NCI-H69 (cell line): ENCODE measurements around the gene KDM4C.

Experiments used
- DNase-seq: peaks from one replicate; lab custom pipeline; 2025; lab: John Stamatoyannopoulos, UW

KDM4C gene

DNA sequence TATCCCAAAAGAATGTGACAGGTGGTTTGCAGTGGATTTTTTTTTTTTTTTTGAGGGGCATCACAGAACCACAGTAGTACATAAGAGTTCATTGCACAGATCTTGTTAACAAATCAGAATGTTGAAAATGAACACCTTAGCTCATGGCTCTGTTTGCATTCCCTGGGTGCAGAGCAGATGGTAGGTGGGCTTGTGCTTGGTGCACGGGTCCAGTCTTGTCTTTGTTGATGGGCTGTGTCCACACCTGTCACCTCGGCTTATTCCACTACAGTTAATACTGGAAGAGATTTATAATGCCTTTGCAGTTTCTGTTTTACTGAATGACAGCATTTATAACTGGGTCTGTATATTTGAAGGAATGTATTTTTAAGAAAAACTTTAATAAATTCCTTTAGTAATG lies 146.6 kb downstream of the KDM4C start:
- peak; percentile 93 for DNase-seq

DNA sequence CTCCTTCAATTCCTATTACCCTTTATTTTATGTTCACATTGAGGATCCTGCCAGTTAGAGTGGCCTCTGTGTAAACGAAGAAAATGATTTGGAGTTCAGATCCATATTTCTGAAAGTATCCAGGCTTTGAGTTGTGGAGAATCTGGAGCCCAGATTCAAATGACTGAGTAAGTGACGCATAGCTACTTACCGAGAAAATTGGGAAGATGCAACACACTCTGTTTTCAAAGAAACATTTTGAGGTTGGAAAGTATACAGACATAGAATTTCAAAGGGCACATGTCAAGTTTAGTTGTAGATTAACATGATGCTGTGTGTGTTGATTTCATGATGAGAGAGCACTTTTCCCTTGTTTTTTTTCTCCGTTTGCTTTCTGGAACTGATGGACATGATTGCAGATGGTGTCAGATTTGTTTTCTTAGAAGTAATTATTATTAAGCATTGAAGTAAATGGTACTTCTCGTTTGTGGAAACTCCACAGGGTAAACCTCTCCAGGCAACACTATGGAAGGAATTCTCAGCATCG lies 148.1 kb downstream of the KDM4C start:
- peak; percentile 32 for DNase-seq

DNA sequence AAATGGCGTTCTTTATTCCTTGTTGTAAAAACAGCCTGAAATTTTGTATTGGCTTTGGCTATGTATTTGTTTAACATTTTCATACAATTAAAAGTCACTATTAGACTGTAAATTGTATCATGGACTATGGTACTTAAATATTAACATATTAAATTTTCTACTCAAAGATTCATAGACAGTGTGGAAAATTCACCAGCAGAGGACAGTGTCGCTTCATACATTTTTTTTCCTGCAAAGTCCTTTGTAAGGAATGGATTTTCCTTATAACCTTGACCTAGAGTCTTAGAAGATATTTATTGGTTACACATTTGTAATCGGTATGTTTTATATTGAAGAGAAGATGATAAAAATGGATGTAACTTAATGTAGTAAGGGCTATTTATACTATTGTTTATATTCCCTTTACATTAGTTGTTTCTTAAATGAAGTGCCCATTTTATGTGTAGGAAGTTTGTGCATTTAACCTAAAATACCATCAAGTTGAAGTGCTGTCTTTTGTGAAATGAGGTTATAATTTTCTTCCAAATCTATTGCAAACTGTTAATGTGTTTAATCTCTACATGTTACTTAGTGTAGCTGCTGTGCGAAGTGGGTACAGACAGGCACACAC lies 150.1 kb downstream of the KDM4C start:
- DNase-seq = peak; percentile 73

DNA sequence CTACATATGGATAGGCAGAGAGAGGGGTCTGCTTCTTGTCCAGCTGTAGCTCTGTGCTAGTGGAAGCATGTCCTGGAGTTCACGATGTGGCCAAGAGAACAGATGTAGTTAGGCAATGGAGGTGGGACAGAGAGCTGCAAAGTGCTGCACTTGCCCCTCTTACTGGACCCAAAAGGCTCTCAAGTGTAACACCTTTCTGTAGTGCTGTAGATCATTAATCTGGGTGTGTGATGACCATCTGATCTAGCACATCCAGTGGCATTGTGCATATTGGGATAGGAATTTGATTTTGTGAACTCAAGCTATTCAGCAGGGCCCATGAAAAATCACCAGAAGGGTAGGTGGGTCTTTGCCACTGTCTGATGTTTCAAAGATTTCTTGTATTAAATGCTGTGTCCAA lies 151.4 kb downstream of the KDM4C start:
- peak; percentile 27 for DNase-seq

DNA sequence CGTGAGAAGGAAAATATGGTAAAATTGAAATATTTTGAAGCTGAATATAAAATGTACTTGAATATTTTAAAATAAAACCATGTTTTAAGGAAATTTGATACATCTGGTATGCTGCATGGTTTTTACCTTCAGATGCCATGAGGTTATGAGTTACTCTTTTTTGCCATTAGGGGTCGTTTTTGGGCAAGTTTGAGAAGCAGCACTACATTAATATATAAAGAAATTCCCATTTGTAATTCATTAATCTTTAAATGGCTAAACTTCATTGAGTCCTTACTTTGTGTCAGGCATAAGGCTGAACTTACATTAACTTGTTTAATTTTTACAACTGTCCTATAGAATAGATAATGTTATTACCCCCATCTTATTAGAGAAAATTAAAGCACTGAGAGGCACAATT lies 152.3 kb downstream of the KDM4C start:
- peak; percentile 56 for DNase-seq

DNA sequence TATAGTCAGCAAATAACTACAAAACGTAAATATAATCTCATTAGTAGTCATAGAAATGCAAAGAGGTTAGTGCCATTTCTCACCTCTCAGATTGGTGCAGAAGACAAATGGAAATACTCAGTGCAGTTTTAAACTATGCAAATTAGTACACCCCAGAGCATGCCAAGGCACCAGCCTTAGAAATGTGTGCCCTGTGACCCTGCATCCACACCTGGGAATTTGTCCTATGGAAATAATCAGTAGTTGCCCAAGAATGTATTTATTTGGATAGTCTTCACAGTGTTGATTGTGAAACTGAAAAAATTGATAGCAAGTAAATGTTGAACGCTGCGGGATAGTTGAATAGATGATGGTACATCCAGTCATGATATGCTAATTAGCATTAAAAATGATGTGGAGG lies 152.7 kb downstream of the KDM4C start:
- no peak for DNase-seq

DNA sequence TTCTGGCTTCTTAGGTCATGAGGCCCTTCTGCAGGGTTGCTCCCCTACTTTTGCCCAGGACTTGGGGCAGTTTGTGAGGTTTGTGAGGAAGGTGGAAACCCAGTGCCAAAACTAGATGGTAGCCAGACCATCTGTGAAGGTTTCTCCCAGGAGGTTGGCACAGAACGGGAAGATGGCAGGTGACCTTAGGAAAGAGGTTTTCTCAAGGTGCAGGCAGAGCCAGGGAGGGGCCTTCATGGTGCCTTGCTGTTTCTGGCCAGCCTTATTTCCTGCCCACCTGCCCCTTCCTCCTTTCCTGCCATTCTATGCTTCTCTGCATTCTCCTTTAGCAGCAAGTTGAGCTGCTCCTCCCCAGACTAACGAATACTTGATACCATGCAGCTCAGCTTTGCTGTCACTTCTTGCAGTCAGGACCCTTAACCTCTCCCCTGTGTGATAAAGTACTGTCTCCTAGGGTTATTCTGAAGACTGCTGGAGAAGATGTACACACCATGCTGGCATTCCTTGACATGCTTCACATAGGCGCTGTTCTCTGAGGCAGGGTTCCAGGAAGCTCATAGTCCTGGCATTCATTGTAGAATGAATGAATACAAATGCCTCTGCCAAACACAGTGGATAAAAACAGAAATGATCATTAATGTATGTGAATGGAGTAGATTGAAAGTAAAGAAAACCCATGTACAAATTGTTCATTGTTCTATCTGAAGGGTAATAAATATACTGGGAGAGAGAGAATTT lies 154.3 kb downstream of the KDM4C start:
- DNase-seq = no peak

DNA sequence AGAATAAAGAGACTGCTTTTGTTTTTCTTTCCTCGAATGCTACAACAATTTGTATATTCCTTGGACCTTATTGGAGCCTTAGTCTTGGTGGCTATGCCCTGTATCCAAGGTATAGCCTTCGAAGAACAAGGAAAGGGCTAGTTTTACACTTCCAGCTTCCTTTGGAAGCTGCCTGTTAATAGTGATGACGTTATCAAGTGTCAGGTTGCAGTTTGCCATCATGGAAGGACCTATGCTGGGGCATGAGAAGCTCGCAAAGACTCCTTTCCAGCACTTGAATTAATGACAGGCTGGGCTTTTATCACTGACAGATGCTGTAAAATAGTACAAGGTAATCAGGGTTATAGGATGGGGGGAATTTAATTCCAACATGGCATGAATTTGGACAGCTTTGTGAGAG lies 157.9 kb downstream of the KDM4C start:
- DNase-seq = peak; percentile 51

DNA sequence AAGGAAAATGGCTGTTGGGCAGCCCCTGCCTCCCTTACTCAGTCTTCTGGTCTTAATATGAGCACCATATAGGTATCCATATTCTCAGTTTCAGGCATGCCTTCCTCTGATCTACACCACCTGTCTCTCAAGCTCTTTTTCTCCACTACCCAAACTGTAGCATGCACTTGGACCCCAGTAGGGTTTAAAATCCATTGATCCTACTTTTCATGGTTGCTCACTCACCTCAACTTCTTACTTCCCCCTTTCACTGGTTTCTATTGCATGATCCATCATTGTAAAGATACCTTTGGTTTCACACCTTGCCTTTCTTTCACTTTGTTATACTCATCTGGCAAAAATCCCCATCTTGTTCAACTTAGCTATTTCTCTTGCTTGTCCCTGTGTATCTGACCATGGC lies 159.4 kb downstream of the KDM4C start:
- no peak for DNase-seq

DNA sequence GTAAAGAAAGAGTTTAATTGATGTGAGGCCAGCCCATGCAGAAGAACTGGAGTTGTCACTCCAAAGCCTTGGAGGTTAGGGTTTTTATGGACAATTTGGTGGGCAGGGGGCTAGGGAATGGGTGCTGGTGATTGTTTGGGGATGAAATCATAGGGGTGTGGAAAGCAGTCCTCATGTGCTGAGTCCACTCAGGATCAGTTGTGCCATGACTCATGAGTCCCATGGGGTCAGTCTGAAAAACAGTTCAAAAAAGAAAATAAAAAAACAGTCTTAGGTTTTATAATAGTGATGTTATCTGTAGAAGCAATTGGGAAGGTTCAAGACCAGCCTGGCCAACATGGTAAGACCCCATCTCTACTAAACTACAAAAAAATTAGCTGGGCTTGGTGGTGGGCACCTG lies 162.3 kb downstream of the KDM4C start:
- no peak for DNase-seq

DNA sequence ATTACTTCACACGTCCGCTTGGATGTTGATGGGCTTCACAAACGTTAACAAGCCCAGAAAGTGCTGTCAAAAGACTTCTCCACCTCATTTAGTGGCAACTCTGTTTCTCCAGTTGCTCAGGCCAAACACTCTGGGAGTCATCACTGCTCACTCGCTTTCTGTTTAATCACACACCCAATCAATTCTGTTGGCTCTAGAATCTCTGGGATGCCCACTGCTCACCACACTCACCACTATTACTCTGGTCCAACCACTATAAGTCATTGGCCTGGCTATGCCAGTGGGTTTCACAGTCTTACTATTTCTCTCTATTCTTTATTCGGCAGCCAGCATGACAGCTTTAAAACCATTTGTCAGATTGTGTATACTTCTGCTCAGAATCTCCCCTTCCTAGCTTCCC lies 163.5 kb downstream of the KDM4C start:
- DNase-seq = no peak

DNA sequence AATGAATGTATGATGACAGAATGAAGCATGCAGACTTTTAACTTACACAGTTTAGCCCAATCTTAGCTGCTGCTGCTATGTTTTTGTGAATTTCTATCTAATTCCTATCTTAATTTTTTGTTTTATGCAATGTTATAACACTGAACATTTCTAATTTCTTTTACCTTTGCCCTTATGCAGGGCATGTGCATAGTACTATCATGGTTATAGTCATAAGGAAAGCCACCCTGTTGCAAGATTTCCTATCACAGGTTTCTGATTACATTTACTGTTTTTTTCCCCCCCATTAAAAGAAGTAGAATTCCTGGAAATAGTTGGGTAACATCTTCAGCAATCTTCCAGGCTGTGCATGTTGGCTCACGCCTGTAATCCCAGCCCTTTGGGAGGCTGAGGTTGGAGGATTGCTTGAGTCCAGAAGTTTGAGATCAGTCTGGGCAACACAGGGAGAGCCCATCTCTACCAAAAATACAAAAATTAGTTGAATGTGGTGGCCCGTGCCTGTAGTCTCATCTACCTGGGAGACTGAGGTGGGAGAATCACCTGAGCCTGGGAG lies 164.4 kb downstream of the KDM4C start:
- DNase-seq = no peak

DNA sequence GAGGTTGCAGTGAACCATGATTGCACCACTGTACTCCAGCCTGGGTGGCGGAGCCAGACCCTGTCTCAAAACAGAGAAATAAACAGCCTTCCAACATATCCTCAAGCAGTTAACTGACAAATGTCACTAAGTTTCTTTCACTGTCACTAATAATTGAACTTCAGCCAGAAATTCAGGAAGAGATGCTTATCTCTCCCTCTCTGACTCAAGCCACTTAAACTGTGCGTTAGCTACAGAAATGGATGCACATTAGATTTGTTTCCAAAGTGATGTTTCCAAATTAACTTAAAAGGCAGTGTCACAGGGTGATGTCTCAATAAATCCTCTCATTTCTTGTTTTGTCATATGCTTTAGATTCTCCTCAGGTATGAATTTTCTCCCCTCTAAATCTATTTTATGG lies 164.9 kb downstream of the KDM4C start:
- DNase-seq = peak; percentile 22

DNA sequence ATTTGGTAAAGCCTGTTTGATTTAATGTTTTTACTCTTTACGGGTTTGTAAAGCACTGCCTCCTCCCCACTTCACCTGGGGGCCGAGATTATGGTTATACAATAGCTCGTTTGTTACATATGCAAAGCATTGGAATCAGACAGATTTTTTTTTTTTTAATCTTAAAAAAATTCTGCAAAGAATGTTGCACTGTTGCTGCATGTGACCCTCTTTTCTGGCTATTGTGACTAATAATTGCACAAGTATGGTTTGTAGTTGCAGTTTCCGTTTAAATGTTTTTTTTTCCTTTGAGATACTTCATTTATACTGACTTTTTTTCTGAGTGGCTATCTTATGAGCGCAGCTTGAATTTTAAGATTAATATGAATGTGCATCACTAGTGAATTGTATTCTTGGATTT lies 165.3 kb downstream of the KDM4C start:
- DNase-seq = no peak

DNA sequence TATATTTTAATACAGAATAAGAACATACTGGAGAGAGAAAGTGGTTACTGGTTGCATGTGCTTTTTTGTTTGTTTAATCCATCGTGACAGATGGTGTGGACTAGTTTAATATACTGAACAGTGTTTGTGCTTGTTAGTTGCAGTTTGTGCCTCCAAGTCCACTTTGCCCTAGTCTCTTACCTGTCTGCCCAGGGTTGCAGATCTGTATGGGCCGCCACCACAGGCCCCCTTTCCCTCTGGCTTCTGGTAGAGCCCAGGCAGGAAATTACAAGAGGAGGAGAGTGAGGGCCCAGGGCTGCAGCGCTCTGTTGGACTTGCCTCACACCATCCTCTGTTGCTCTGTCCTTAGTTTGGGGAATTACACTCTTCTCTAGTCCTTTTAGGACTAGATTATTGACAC lies 166.4 kb downstream of the KDM4C start:
- peak; percentile 64 for DNase-seq

DNA sequence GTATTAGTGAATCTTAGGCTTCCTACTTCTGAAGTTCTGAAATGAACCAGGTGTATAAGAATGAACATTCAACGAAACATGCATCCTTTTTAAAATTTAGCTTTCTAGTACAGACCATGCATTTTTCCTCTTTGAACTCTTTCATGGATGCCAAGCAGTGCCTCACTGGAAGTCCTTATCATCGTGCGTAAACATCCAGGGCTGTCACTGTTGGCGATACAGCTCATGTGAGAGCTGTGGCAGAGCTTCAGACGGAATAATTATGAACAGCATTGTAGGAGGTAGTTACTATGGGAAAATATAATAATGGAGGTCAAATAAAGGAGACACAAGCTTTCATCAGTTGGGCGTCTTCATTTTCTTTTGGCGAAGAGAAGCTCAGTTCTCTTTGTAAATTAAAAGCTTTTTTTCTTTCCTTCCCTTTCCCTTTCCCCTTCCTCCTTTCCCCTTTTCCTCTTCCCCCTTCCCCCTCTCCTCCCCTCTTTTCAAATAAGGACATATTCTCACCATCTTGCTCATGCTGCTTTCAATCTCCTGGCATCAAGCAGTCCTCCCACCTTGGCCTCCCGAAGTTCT lies 167.3 kb downstream of the KDM4C start:
- peak; percentile 39 for DNase-seq

DNA sequence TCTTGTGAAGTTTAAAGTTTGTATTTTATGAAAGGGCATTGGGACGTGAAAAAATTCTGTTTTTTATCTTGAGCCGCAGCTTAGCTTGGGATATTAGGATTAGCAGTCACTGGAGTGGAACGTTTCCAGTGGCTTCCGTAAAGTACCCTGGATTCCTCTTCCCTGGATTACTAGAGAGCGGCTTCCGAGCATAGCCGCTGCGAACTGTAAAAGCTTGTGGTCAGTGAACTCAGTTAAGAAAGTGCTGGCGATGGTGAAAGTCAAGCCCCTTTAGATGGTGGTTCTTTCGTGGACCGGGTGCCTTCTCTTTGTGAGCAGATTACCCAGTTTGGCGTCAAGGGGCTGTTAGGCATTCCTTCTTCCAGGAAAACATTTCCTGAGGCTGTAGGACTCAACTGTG lies 168.1 kb downstream of the KDM4C start:
- no peak for DNase-seq

DNA sequence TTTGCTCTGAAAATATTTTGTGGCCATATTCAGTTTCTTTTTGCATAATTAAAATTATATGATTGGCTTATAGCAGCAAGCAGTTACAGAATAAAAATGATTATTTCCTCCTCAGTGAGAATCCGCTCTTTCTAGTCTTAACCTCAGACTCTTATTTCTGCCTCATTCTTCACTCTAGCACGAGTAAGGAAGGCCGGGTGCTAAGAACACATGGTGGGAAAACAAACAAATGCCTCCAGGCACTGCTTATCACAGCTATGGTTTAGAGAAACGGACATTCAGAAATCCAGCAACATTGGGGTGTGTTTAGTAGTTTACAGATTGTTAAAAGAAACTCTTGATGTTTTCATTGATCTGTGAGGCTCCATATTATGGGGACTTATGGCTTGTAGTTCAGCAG lies 168.7 kb downstream of the KDM4C start:
- peak; percentile 39 for DNase-seq

DNA sequence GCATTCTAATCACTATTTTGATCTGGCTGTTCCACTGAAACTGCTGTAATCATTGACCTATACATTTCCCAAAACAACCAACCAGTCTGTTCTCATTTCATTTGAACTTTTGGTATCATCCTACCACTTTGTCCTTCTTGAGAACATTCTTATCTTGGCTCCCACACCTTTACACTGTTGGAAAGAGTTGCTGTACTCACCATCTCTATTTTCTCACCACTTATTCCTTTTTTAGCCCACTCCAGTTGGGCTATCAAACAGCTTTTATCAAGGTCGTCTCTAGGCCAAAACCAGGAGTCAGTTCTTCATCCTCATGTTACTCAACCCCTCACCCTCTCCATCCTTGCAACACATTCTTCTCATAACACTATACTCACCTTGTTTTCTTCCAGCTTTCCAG lies 170.1 kb downstream of the KDM4C start:
- no peak for DNase-seq

DNA sequence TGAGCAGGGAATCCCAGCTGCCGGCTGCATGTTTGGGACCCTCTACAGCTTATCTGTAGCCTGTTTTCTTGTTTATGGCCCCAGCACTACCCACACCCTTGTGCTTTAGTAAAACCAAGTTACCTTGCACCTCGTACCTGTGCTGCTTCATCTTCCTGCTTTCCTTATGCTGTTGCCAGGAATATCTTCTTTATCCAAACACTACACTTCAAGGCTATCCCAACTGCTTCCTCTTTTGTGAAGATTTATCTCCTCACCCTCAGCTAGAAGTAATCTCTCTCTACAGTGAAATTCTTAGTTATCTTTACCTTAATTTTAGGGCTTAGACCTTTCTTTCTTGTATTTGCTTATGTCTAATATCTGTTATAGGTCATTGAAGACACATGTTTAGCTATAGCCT lies 171.1 kb downstream of the KDM4C start:
- no peak for DNase-seq

DNA sequence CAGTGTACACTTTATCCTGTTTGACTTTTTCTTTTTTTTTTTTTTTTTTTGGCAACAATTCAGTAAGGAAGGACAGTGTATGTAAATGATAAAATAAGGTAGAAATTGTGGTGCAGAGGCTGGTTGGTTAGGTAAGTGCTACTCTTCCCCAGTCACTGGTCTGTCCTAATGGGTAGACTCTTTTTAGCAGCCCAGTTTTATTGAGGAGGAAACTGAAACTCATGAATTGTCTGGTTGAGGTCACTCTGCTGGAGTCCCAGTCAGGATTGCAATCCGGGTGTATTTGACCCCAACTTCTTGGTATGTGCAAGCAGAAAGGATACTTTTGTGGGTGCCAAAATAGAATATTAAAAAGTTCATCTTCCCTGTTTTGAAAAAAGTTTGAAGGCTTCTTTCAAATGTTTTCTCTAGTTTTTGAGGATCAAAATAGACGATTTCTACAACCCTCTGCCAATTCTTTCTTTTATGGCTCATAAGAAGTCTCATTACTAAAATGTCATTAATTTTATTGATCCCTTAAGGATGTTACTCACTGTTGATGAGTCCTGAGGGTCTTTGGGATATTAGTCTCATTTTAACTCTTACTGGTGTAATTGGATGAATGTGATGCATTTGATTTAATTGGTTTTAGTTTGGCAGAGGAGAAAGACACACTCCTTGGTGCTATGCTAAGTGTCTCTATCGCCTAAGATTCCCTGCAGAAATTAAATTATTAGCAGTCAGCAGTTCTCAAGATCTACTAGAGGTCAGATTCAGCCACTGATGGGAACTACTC lies 171.9 kb downstream of the KDM4C start:
- no peak for DNase-seq

DNA sequence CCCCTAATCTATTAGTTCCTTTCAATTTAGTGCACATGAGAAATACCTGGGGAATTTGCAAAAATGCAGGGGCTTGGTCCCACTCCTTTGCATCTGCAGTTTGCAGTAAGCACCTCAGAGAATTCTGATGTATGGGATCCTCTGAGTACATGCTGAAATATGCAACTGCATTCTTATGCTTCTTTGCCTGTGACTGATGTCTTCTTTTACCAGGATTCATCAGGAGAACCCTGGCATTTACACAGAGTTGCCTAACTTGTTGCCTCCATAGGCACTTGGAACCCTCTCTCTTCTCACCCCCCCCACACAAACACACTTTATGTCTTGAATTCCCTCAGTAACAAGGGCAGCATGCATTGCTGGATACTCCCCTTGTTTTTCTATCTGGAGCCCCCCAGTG lies 173.1 kb downstream of the KDM4C start:
- DNase-seq = no peak
